GM12878 (cell line): ENCODE measurements around the gene ENPP4.

Experiments
- BRCA1 ChIP-seq: IDR thresholded peaks from 2 replicates; pipeline ENCODE4 v1.6.1; 2011; ENCODE audit warnings: low read depth, low read length, improper control_type of control experiment
- EZH2 ChIP-seq: IDR thresholded peaks from 2 replicates; pipeline ENCODE4 v1.6.1; 2012; ENCODE audit warnings: low read depth, mild to moderate bottlenecking, control low read depth, inconsistent platforms, low read length, borderline replicate concordance; ENCODE audit not compliant: control insufficient read depth
- TF ChIP-seq, protein P1 (sequence below): IDR thresholded peaks from 2 replicates; pipeline ENCODE4 v1.6.1; 2012; ENCODE audit warnings: mild to moderate bottlenecking, low read depth, low read length

DNA sequence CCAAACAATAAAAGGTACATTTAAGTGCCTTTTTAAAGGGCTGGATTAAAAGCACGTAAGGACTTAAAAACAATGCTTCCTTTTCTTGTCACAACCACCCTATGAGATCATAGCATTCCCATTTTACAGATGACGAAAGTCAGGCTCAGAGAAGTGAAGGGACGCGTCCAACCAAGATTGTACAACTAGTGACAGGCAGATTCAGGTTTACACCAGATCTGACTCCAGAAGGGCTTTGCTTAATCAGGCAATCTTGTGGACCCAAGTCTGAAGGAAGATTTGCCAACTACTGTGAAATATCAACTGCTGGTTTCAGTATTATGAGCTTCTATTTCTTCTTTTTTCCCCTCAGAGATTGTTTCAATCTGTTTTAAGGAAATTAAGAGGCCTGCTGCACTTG is 877 bp downstream of the ENPP4 start:
- TF ChIP-seq BRCA1 (no peak), EZH2 (no peak)
- TF ChIP-seq, protein P1, sequence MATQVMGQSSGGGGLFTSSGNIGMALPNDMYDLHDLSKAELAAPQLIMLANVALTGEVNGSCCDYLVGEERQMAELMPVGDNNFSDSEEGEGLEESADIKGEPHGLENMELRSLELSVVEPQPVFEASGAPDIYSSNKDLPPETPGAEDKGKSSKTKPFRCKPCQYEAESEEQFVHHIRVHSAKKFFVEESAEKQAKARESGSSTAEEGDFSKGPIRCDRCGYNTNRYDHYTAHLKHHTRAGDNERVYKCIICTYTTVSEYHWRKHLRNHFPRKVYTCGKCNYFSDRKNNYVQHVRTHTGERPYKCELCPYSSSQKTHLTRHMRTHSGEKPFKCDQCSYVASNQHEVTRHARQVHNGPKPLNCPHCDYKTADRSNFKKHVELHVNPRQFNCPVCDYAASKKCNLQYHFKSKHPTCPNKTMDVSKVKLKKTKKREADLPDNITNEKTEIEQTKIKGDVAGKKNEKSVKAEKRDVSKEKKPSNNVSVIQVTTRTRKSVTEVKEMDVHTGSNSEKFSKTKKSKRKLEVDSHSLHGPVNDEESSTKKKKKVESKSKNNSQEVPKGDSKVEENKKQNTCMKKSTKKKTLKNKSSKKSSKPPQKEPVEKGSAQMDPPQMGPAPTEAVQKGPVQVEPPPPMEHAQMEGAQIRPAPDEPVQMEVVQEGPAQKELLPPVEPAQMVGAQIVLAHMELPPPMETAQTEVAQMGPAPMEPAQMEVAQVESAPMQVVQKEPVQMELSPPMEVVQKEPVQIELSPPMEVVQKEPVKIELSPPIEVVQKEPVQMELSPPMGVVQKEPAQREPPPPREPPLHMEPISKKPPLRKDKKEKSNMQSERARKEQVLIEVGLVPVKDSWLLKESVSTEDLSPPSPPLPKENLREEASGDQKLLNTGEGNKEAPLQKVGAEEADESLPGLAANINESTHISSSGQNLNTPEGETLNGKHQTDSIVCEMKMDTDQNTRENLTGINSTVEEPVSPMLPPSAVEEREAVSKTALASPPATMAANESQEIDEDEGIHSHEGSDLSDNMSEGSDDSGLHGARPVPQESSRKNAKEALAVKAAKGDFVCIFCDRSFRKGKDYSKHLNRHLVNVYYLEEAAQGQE = no peak
